ENCODE results near the gene HHIP.

HHIP gene

DNA sequence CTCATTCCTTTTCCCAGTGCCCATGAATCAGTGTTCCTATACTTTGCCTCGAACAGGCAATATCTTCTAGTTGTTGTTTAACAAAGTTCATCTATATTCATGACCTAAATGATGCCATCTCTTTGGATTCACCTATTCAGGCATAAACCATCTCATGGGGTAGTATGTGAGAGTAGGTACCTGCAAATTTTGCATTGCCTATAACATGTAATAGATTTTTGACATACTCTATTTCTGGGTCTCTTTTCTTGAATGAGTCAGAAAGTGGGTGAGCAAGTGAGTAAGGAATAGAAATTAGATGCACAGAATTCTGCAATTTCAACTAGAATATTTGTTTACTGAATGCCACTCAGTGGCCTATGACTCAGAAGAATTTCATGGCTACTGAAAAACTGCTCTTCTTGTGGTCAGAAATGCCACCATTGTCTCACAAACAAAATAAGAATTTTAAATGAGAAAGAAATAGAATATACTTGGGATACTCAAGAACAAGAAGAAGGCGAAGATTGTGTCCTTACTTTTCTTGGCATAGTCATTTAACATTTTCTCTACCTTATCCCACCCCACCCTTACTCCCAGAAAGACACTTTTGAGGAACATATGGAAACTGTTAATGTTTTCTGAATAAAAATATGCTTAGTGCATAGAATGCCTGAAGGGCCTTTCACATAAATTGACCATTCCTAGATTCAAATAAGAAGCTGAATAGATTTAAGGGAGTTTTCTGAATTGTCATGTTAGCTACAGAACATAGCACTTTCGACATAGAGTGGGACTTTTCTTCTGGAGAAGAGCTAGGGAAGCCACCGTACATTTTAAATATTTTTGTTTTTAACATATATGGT lies 86.8 kb downstream of the HHIP start:
- no peak overlapping the region for H3K4me2 ChIP-seq (ENCODE audit: low read length)
- H3K4me3 ChIP-seq (ENCODE audit: low read length) = no peak overlapping the region
- no peaks in the 10 kb centered on the region for H3K36me3 ChIP-seq (ENCODE audit: control insufficient read depth, low read length)
- no peaks in the 10 kb centered on the region for H3K79me2 ChIP-seq (ENCODE audit: control insufficient read depth, low read length)
- TF ChIP-seq EZH2phosphoT487 (IDR thresholded peaks at IDR 0.05; ENCODE audit: borderline replicate concordance, low read length) = no peak
- TF ChIP-seq, protein P1, sequence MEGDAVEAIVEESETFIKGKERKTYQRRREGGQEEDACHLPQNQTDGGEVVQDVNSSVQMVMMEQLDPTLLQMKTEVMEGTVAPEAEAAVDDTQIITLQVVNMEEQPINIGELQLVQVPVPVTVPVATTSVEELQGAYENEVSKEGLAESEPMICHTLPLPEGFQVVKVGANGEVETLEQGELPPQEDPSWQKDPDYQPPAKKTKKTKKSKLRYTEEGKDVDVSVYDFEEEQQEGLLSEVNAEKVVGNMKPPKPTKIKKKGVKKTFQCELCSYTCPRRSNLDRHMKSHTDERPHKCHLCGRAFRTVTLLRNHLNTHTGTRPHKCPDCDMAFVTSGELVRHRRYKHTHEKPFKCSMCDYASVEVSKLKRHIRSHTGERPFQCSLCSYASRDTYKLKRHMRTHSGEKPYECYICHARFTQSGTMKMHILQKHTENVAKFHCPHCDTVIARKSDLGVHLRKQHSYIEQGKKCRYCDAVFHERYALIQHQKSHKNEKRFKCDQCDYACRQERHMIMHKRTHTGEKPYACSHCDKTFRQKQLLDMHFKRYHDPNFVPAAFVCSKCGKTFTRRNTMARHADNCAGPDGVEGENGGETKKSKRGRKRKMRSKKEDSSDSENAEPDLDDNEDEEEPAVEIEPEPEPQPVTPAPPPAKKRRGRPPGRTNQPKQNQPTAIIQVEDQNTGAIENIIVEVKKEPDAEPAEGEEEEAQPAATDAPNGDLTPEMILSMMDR (IDR thresholded peaks at IDR 0.05; ENCODE audit: low read depth, low read length, poor library complexity, severe bottlenecking) = no peak
- no peaks in the 10 kb centered on the region for H3K4me1 ChIP-seq (ENCODE audit: control insufficient read depth, low read length)
- no peaks in the 10 kb centered on the region for H3K9me3 ChIP-seq (ENCODE audit: control insufficient read depth, insufficient read depth, low read length)
- H3K9me2 ChIP-seq (replicated peaks; ENCODE audit: control insufficient read depth, low read length) = no peaks in the 10 kb centered on the region
- H4K20me1 ChIP-seq (ENCODE audit: control insufficient read depth, insufficient read depth, low read depth, low read length) = no peaks in the 10 kb centered on the region
- no peaks in the 10 kb centered on the region; the same call in 1 of the 2 replicates for H3K27me3 ChIP-seq (ENCODE audit: control insufficient read depth, low read length)
- H3F3A ChIP-seq (ENCODE audit: control insufficient read depth, insufficient read depth) = no peaks in the 10 kb centered on the region
- H3K27ac ChIP-seq (ENCODE audit: low read depth, low read length) = no peak overlapping the region

DNA sequence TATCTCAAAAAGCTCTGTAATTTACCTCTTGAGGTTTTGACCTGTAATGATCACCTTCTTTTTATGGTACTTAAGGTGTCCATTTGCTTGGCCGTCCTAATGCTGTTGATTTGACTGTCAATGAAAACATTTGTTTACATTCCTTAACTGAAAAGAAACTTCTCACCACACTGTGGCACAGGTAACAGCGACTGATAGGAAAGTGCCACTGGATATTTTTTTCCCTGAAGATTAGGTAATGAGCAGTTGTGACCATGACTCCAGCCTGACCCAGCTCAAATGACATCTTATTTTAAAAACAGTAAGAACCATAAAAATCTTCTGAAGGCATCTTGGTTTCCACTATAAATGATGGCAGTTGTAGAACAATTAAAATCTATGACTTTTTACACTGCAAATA lies 87.6 kb downstream of the HHIP start:
- no peaks in the 10 kb centered on the region for H3K4me1 ChIP-seq (ENCODE audit: control insufficient read depth, low read length)
- no peaks in the 10 kb centered on the region for H3K9me3 ChIP-seq (ENCODE audit: control insufficient read depth, insufficient read depth, low read length)
- no peaks in the 10 kb centered on the region; the same call in 1 of the 2 replicates for H3K27me3 ChIP-seq (ENCODE audit: control insufficient read depth, low read length)
- H3K27ac ChIP-seq (ENCODE audit: low read depth, low read length) = no peak overlapping the region
- no peaks in the 10 kb centered on the region for H4K20me1 ChIP-seq (ENCODE audit: control insufficient read depth, insufficient read depth, low read depth, low read length)
- no peaks in the 10 kb centered on the region for H3K36me3 ChIP-seq (ENCODE audit: control insufficient read depth, low read length)
- no peak for TF ChIP-seq EZH2phosphoT487 (IDR thresholded peaks at IDR 0.05; ENCODE audit: borderline replicate concordance, low read length)
- TF ChIP-seq, protein P1 (IDR thresholded peaks at IDR 0.05; ENCODE audit: low read depth, low read length, poor library complexity, severe bottlenecking) = no peak
- H3K4me2 ChIP-seq (ENCODE audit: low read length) = no peak overlapping the region
- no peaks in the 10 kb centered on the region for H3K9me2 ChIP-seq (replicated peaks; ENCODE audit: control insufficient read depth, low read length)
- H3K4me3 ChIP-seq (ENCODE audit: low read length) = no peak overlapping the region
- H3K79me2 ChIP-seq (ENCODE audit: control insufficient read depth, low read length) = no peaks in the 10 kb centered on the region
- no peaks in the 10 kb centered on the region for H3F3A ChIP-seq (ENCODE audit: control insufficient read depth, insufficient read depth)

DNA sequence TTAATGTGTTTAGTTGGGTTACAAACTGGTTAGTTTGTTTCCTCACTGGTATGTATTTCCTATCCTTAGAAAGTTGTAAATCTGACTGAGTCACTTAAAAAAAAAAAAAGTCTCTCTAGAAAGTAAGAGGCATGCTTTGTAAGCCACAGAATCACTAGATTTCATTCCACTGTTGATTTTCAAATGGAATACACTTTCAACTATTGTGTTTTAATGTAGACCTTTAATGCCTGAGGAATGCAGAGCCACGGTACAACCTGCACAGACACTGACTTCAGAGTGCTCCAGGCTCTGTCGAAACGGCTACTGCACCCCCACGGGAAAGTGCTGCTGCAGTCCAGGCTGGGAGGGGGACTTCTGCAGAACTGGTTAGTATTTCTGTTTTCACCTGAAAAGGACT lies 88.6 kb downstream of the HHIP start:
- Histone ChIP-seq H3K27ac (ENCODE audit: low read depth, low read length) (no peak overlapping the region), H3K36me3 (ENCODE audit: control insufficient read depth, low read length) (no peaks in the 10 kb centered on the region), H4K20me1 (ENCODE audit: control insufficient read depth, insufficient read depth, low read depth, low read length) (no peaks in the 10 kb centered on the region), H3K9me3 (ENCODE audit: control insufficient read depth, insufficient read depth, low read length) (no peaks in the 10 kb centered on the region), H3K79me2 (ENCODE audit: control insufficient read depth, low read length) (no peaks in the 10 kb centered on the region), H3K4me1 (ENCODE audit: control insufficient read depth, low read length) (no peaks in the 10 kb centered on the region), H3K27me3 (ENCODE audit: control insufficient read depth, low read length) (no peaks in the 10 kb centered on the region; the same call in 1 of the 2 replicates), H3K4me3 (ENCODE audit: low read length) (no peak overlapping the region), H3F3A (ENCODE audit: control insufficient read depth, insufficient read depth) (no peaks in the 10 kb centered on the region), H3K4me2 (ENCODE audit: low read length) (no peak overlapping the region), H3K9me2 (replicated peaks; ENCODE audit: control insufficient read depth, low read length) (no peaks in the 10 kb centered on the region)
- TF ChIP-seq EZH2phosphoT487 (IDR thresholded peaks at IDR 0.05; ENCODE audit: borderline replicate concordance, low read length) = no peak

DNA sequence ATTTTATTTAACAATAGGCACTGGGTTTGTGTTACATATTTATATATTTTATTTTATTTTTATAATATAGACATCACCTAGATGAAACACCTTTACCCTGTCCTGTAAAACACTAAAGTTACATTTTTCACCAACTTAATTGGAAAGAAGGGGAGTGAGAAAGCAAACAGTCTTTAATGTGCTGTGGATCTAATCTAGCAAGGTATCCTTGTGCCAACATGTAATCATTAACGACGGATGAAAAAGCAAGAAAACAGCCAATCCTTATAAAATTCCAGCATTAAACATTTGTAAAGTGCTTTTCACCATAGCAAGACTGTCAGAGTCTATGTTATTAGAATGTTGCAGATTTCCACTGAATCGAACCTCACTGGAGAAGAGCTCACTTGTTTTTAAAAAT lies 92.7 kb downstream of the HHIP start:
- no peaks in the 10 kb centered on the region for H3F3A ChIP-seq (ENCODE audit: control insufficient read depth, insufficient read depth)
- H3K4me3 ChIP-seq (ENCODE audit: low read length) = no peak overlapping the region
- H3K9me2 ChIP-seq (replicated peaks; ENCODE audit: control insufficient read depth, low read length) = no peaks in the 10 kb centered on the region
- no peaks in the 10 kb centered on the region for H3K79me2 ChIP-seq (ENCODE audit: control insufficient read depth, low read length)
- H3K27me3 ChIP-seq (ENCODE audit: control insufficient read depth, low read length) = no peaks in the 10 kb centered on the region; the same call in 1 of the 2 replicates
- H4K20me1 ChIP-seq (ENCODE audit: control insufficient read depth, insufficient read depth, low read depth, low read length) = no peaks in the 10 kb centered on the region
- H3K36me3 ChIP-seq (ENCODE audit: control insufficient read depth, low read length) = no peaks in the 10 kb centered on the region
- H3K27ac ChIP-seq (ENCODE audit: low read depth, low read length) = no peak overlapping the region
- TF ChIP-seq, protein P1 (IDR thresholded peaks at IDR 0.05; ENCODE audit: low read depth, low read length, poor library complexity, severe bottlenecking) = no peak
- no peak for TF ChIP-seq EZH2phosphoT487 (IDR thresholded peaks at IDR 0.05; ENCODE audit: borderline replicate concordance, low read length)
- no peak overlapping the region for H3K4me2 ChIP-seq (ENCODE audit: low read length)
- H3K4me1 ChIP-seq (ENCODE audit: control insufficient read depth, low read length) = no peaks in the 10 kb centered on the region
- H3K9me3 ChIP-seq (ENCODE audit: control insufficient read depth, insufficient read depth, low read length) = no peaks in the 10 kb centered on the region

Data from DOHH2 (cell line).